Measurements from ENCODE around the gene TMIGD1. TPM values are rescaled to one million over a fixed set of nuclear protein-coding genes. Genes with fewer than 3 reads are reported as not detected.

The TMIGD1 gene
- total and polyA plus RNA-seq, 2 donors (not counting 1 experiment from before 2014, with no cell fraction given), result not detected

DNA sequence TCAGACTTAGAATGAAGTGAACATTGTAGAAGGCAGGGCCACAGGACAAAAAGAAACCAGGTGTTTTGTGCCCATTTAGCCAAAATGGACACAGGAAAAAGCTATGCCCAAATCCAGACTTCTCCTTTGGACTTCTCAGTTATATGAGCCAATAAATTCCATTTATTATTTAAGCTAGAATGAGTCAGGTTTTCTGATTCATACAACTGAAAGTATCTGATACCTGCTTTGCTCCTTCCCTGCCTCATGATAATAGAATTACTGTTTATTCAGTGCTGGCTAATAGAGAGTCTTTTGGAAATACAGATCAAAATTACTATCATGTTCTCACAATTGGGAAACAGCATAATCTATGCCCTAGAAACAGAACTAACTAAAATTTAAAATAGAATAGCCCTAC, 36.1 kb upstream of the TMIGD1 start:
- Histone ChIP-seq H3K4me3 (replicated peaks in 1 of 4; ENCODE audit: control extremely low read depth in 1 of 4, insufficient read depth in 1 of 4, low read depth in 3 of 4, low read length in 4 of 4) (no peak overlapping the region), H3K79me2 (ENCODE audit: control insufficient read depth, insufficient read depth, low read length) (no peaks in the 10 kb centered on the region), H2AFZ (ENCODE audit: low read length) (no peak overlapping the region), H3K9me3 (ENCODE audit: control insufficient read depth, insufficient read depth, low read depth, low read length) (no peaks in the 10 kb centered on the region), H3K9ac (ENCODE audit: insufficient read depth, low read length) (no peak overlapping the region), H3K4me2 (ENCODE audit: extremely low read depth, insufficient read depth, low read length) (no peak overlapping the region), H3K4me1 (ENCODE audit: control insufficient read depth, extremely low read depth, insufficient read depth, low read length) (peaks cover 3% of the 10 kb centered on the region), H3K27ac (ENCODE audit: insufficient read depth, low read length) (no peak overlapping the region), H3K27me3 (ENCODE audit: control insufficient read depth, insufficient read depth, low read length) (no peaks in the 10 kb centered on the region), H3K36me3 (ENCODE audit: control insufficient read depth, insufficient read depth, low read length) (no peaks in the 10 kb centered on the region), H4K20me1 (ENCODE audit: control insufficient read depth, extremely low read depth, insufficient read depth, low read length) (no peaks in the 10 kb centered on the region)
- peak in 1 of 2 donors; percentile 34 for DNase-seq (ENCODE audit: low read depth in 2 of 2)
- TF ChIP-seq CTCF (conservative IDR thresholded peaks at IDR 0.05 in 1 of 2, IDR thresholded peaks at IDR 0.05 in 1 of 2; ENCODE audit: low read depth in 1 of 2, low read length in 2 of 2), result no peak
- no peak for TF ChIP-seq EZH2 (IDR thresholded peaks at IDR 0.05; ENCODE audit: low read length, missing control alignments)

DNA sequence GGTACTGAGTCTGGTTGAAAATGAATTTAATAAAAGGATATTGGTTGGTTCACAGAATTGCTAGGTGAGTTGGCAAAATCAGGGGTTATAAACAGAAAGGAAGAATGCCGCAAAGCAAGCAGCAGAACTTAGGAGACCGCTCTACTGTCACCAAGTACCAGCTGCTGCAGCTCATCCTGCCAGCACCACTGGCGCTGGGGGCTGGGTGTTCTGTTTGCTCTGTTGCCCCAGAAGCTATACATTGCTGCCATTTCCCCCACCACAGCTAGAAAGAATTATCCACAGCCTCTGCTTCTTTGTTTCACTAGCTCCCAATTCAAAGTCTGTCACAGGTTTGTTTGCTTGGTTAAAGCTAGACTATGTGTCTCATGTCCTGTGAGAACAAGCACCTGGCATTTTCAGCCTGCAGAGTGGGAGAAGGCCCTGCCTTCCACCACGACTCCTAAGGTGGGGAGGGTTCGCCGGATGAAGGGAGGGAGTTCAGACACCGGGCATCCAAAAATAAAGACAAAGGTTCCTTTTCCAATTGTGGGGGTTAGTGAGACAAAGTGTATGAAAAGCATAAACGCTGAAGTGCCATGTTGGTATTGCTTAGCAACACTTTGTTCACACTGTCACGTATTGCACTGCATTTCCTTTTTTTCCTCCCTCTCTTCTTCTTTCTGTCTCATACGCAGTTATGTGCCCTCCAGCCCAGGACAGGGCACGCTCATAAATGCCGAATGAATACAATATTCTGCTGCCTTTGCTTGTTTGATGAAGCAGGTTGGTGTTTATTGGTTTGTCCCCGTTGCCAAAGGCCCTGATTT, 35.3 kb upstream of the TMIGD1 start:
- Histone ChIP-seq H3K9me3 (ENCODE audit: control insufficient read depth, insufficient read depth, low read depth, low read length) (no peaks in the 10 kb centered on the region), H3K36me3 (ENCODE audit: control insufficient read depth, insufficient read depth, low read length) (no peaks in the 10 kb centered on the region), H4K20me1 (ENCODE audit: control insufficient read depth, extremely low read depth, insufficient read depth, low read length) (no peaks in the 10 kb centered on the region), H3K27ac (ENCODE audit: insufficient read depth, low read length) (no peak overlapping the region), H2AFZ (ENCODE audit: low read length) (no peak overlapping the region), H3K4me2 (ENCODE audit: extremely low read depth, insufficient read depth, low read length) (no peak overlapping the region), H3K4me3 (replicated peaks in 1 of 4; ENCODE audit: control extremely low read depth in 1 of 4, insufficient read depth in 1 of 4, low read depth in 3 of 4, low read length in 4 of 4) (no peak overlapping the region), H3K4me1 (ENCODE audit: control insufficient read depth, extremely low read depth, insufficient read depth, low read length) (peaks cover 3% of the 10 kb centered on the region), H3K9ac (ENCODE audit: insufficient read depth, low read length) (no peak overlapping the region), H3K79me2 (ENCODE audit: control insufficient read depth, insufficient read depth, low read length) (no peaks in the 10 kb centered on the region), H3K27me3 (ENCODE audit: control insufficient read depth, insufficient read depth, low read length) (no peaks in the 10 kb centered on the region)
- no peak for TF ChIP-seq CTCF (conservative IDR thresholded peaks at IDR 0.05 in 1 of 2, IDR thresholded peaks at IDR 0.05 in 1 of 2; ENCODE audit: low read depth in 1 of 2, low read length in 2 of 2)
- no peak for TF ChIP-seq EZH2 (IDR thresholded peaks at IDR 0.05; ENCODE audit: low read length, missing control alignments)
- no peak for DNase-seq (ENCODE audit: low read depth in 2 of 2)

DNA sequence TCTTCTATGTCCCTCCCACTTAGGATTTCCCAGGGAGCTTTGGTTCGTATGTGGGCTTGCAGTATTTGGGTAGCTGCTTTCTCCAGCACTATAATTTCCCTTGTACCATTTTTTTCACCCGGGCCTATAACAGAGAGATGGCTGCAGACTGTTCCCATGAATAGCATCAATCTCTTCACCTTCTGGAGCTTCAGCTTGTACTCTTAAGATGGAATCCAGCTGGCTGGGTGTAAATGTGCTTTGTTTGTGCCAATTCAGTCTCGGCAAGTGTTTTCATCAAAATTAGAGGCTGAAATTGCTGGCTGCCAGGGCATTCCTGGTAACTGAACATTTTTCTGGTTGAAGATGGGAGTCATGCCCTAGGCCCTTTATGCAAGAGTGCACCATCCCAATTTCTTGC, 32.7 kb upstream of the TMIGD1 start:
- H3K9me3 ChIP-seq (ENCODE audit: control insufficient read depth, insufficient read depth, low read depth, low read length), result no peaks in the 10 kb centered on the region
- no peak for TF ChIP-seq CTCF (conservative IDR thresholded peaks at IDR 0.05 in 1 of 2, IDR thresholded peaks at IDR 0.05 in 1 of 2; ENCODE audit: low read depth in 1 of 2, low read length in 2 of 2)
- no peak for TF ChIP-seq EZH2 (IDR thresholded peaks at IDR 0.05; ENCODE audit: low read length, missing control alignments)
- H3K27me3 ChIP-seq (ENCODE audit: control insufficient read depth, insufficient read depth, low read length), result no peaks in the 10 kb centered on the region
- no peaks in the 10 kb centered on the region for H3K79me2 ChIP-seq (ENCODE audit: control insufficient read depth, insufficient read depth, low read length)
- H3K9ac ChIP-seq (ENCODE audit: insufficient read depth, low read length), result no peak overlapping the region
- H3K36me3 ChIP-seq (ENCODE audit: control insufficient read depth, insufficient read depth, low read length), result no peaks in the 10 kb centered on the region
- peaks cover 6% of the 10 kb centered on the region for H3K4me1 ChIP-seq (ENCODE audit: control insufficient read depth, extremely low read depth, insufficient read depth, low read length)
- H3K4me3 ChIP-seq (replicated peaks in 1 of 4; ENCODE audit: control extremely low read depth in 1 of 4, insufficient read depth in 1 of 4, low read depth in 3 of 4, low read length in 4 of 4), result no peak overlapping the region
- no peak overlapping the region for H3K27ac ChIP-seq (ENCODE audit: insufficient read depth, low read length)
- H2AFZ ChIP-seq (ENCODE audit: low read length), result no peak overlapping the region
- H4K20me1 ChIP-seq (ENCODE audit: control insufficient read depth, extremely low read depth, insufficient read depth, low read length), result no peaks in the 10 kb centered on the region
- no peak for DNase-seq (ENCODE audit: low read depth in 2 of 2)
- H3K4me2 ChIP-seq (ENCODE audit: extremely low read depth, insufficient read depth, low read length), result no peak overlapping the region
